ENCODE data around the gene MARCHF2. TPM values are rescaled to one million over a fixed set of nuclear protein-coding genes. Genes with fewer than 3 reads are reported as not detected.

MARCHF2 gene
- polyA plus RNA-seq, 6 donors from 2014 or later = 19.9 to 40.4 (median 31.3) TPM

GRCh38 chr19:8392017-8392591 is 21.0 kb upstream of the MARCHF2 start:
- Mint-ChIP-seq H3K4me3 (peak overlapping the region in 2 of 8 donors; percentile 9 to 88), H3K9me3 (no peaks in the 10 kb centered on the region), H3K4me1 (peaks cover 27 to 53% (median 47%) of the 10 kb centered on the region in 3 donors), H3K27me3 (no peaks in the 10 kb centered on the region), H3K36me3 (no peaks in the 10 kb centered on the region), H3K27ac (peak overlapping the region in 3 of 6 donors; percentile 7 to 76 (median 71))
- DNase-seq (no peak), ATAC-seq (ENCODE audit: low read depth in 2 of 2) (no peak)

- H3K9me3 Mint-ChIP-seq = no peaks in the 10 kb centered on the region
- no peak for DNase-seq
- H3K27me3 Mint-ChIP-seq = no peaks in the 10 kb centered on the region
- H3K27ac Mint-ChIP-seq = peak overlapping the region in 1 of 6 donors; percentile 38
- H3K36me3 Mint-ChIP-seq = no peaks in the 10 kb centered on the region
- no peak for ATAC-seq (ENCODE audit: low read depth in 2 of 2)
- H3K4me3 Mint-ChIP-seq = peak overlapping the region in 3 of 8 donors; percentile 20 to 78 (median 37)
- peaks cover 30 to 58% (median 52%) of the 10 kb centered on the region in 3 donors for H3K4me1 Mint-ChIP-seq
Observed at GRCh38 chr19:8393192-8393870, 19.8 kb upstream of the MARCHF2 start.

- peak overlapping the region in 1 of 8 donors; percentile 78 for H3K4me3 Mint-ChIP-seq
Observed at GRCh38 chr19:8393871-8394250, 19.2 kb upstream of the MARCHF2 start.

GRCh38 chr19:8395621-8396082 is 17.5 kb upstream of the MARCHF2 start:
- no peaks in the 10 kb centered on the region for H3K36me3 Mint-ChIP-seq
- H3K27me3 Mint-ChIP-seq = no peaks in the 10 kb centered on the region
- H3K4me1 Mint-ChIP-seq = peaks cover 32 to 59% (median 57%) of the 10 kb centered on the region in 3 donors
- ATAC-seq (ENCODE audit: low read depth in 2 of 2) (no peak), DNase-seq (no peak)
- H3K27ac Mint-ChIP-seq = no peak overlapping the region
- H3K9me3 Mint-ChIP-seq = no peaks in the 10 kb centered on the region
- H3K4me3 Mint-ChIP-seq = peak overlapping the region in 2 of 8 donors; percentile 12 to 51

More at GRCh38 chr19:8393871-8394250, 19.2 kb upstream of the MARCHF2 start:
- Mint-ChIP-seq H3K9me3 (no peaks in the 10 kb centered on the region), H3K36me3 (no peaks in the 10 kb centered on the region), H3K27ac (peak overlapping the region in 1 of 6 donors; percentile 38), H3K4me1 (peaks cover 30 to 58% (median 52%) of the 10 kb centered on the region in 3 donors), H3K27me3 (no peaks in the 10 kb centered on the region)
- DNase-seq (no peak), ATAC-seq (ENCODE audit: low read depth in 2 of 2) (no peak)

GRCh38 chr19:8396185-8396562 is 16.9 kb upstream of the MARCHF2 start:
- Mint-ChIP-seq H3K9me3 (no peaks in the 10 kb centered on the region), H3K27me3 (no peaks in the 10 kb centered on the region), H3K4me1 (peaks cover 28 to 55% (median 52%) of the 10 kb centered on the region in 3 donors), H3K4me3 (peak overlapping the region in 1 of 8 donors; percentile 24), H3K27ac (peak overlapping the region in 2 of 6 donors; percentile 8 to 91), H3K36me3 (no peaks in the 10 kb centered on the region)
- ATAC-seq (ENCODE audit: low read depth in 2 of 2) (no peak), DNase-seq (no peak)

- peak; percentile 63 to 83 for ATAC-seq (ENCODE audit: low read depth in 2 of 2)
- no peak for DNase-seq
- H3K4me3 Mint-ChIP-seq = peak overlapping the region in 1 of 8 donors; percentile 30
- peaks cover 26 to 53% (median 48%) of the 10 kb centered on the region in 3 donors for H3K4me1 Mint-ChIP-seq
- H3K27ac Mint-ChIP-seq = peak overlapping the region in 3 of 6 donors; percentile 19 to 91 (median 47)
- H3K9me3 Mint-ChIP-seq = no peaks in the 10 kb centered on the region
- no peaks in the 10 kb centered on the region for H3K36me3 Mint-ChIP-seq
- no peaks in the 10 kb centered on the region for H3K27me3 Mint-ChIP-seq
Observed at GRCh38 chr19:8396563-8397203, 16.4 kb upstream of the MARCHF2 start.

GRCh38 chr19:8397271-8397670 is 15.8 kb upstream of the MARCHF2 start:
- H3K27ac Mint-ChIP-seq = peak overlapping the region in 3 of 6 donors; percentile 19 to 92 (median 34)
- peaks cover 24 to 47% (median 46%) of the 10 kb centered on the region in 3 donors for H3K4me1 Mint-ChIP-seq
- no peak overlapping the region for H3K4me3 Mint-ChIP-seq
- H3K27me3 Mint-ChIP-seq = no peaks in the 10 kb centered on the region
- DNase-seq (no peak), ATAC-seq (ENCODE audit: low read depth in 2 of 2) (no peak)
- no peaks in the 10 kb centered on the region for H3K36me3 Mint-ChIP-seq
- H3K9me3 Mint-ChIP-seq = no peaks in the 10 kb centered on the region

- Mint-ChIP-seq H3K36me3 (no peaks in the 10 kb centered on the region), H3K27ac (no peak overlapping the region), H3K9me3 (no peaks in the 10 kb centered on the region), H3K27me3 (no peaks in the 10 kb centered on the region), H3K4me1 (peaks cover 24 to 46% (median 44%) of the 10 kb centered on the region in 3 donors), H3K4me3 (no peak overlapping the region)
- DNase-seq (no peak), ATAC-seq (ENCODE audit: low read depth in 2 of 2) (no peak)
Observed at GRCh38 chr19:8397746-8398310, 15.3 kb upstream of the MARCHF2 start.

- H3K9me3 Mint-ChIP-seq = no peaks in the 10 kb centered on the region
Observed at GRCh38 chr19:8398311-8398771, 14.8 kb upstream of the MARCHF2 start.

GRCh38 chr19:8399681-8400188 is 13.4 kb upstream of the MARCHF2 start:
- no peak for ATAC-seq (ENCODE audit: low read depth in 2 of 2)
- Mint-ChIP-seq H3K27me3 (no peaks in the 10 kb centered on the region), H3K27ac (no peak overlapping the region), H3K36me3 (peaks cover 0 to 8% of the 10 kb centered on the region in 2 donors), H3K4me3 (no peak overlapping the region), H3K9me3 (no peaks in the 10 kb centered on the region), H3K4me1 (peaks cover 16 to 33% (median 32%) of the 10 kb centered on the region in 3 donors)
- DNase-seq = no peak

More at GRCh38 chr19:8398311-8398771, 14.8 kb upstream of the MARCHF2 start:
- ATAC-seq (ENCODE audit: low read depth in 2 of 2) (no peak), DNase-seq (no peak)
- H3K27ac Mint-ChIP-seq = peak overlapping the region in 1 of 6 donors; percentile 67
- peaks cover 19 to 42% (median 39%) of the 10 kb centered on the region in 3 donors for H3K4me1 Mint-ChIP-seq
- H3K36me3 Mint-ChIP-seq = no peaks in the 10 kb centered on the region
- peak overlapping the region in 1 of 8 donors; percentile 25 for H3K4me3 Mint-ChIP-seq
- no peaks in the 10 kb centered on the region for H3K27me3 Mint-ChIP-seq

GRCh38 chr19:8401981-8402411 is 11.1 kb upstream of the MARCHF2 start:
- peaks cover 7 to 15% (median 13%) of the 10 kb centered on the region in 3 donors for H3K4me1 Mint-ChIP-seq
- H3K27me3 Mint-ChIP-seq = no peaks in the 10 kb centered on the region
- peak overlapping the region in 2 of 6 donors; percentile 63 to 82 for H3K27ac Mint-ChIP-seq
- no peak for DNase-seq
- H3K36me3 Mint-ChIP-seq = peaks cover 0 to 8% of the 10 kb centered on the region in 2 donors
- no peak overlapping the region for H3K4me3 Mint-ChIP-seq
- H3K9me3 Mint-ChIP-seq = no peaks in the 10 kb centered on the region
- no peak for ATAC-seq (ENCODE audit: low read depth in 2 of 2)

GRCh38 chr19:8403098-8403819 is 9.8 kb upstream of the MARCHF2 start:
- DNase-seq (no peak), ATAC-seq (ENCODE audit: low read depth in 2 of 2) (no peak)
- Mint-ChIP-seq H3K36me3 (peaks cover 0 to 8% of the 10 kb centered on the region in 2 donors), H3K4me1 (peaks cover 3 to 10% (median 9%) of the 10 kb centered on the region in 3 donors), H3K9me3 (no peaks in the 10 kb centered on the region), H3K4me3 (no peak overlapping the region), H3K27ac (peak overlapping the region in 1 of 6 donors; percentile 15), H3K27me3 (no peaks in the 10 kb centered on the region)

Data from naive B cell (primary cell).